Cerebellar cortex (tissue), 1 donor: ENCODE results near the gene CCDC197.
A peak's percentile ranks its signal among the peaks of the same experiment; 100 is the strongest.

Source experiments
- DNase-seq: peaks from one replicate; pipeline ENCODE4 v3.0.0-alpha.2; 2015; ENCODE audit warnings: low spot score

Gene CCDC197

GRCh38 chr14:94025720-94026119 lies 28.6 kb downstream of the CCDC197 start:
- no peak for DNase-seq

GRCh38 chr14:94026173-94026888 lies 29.2 kb downstream of the CCDC197 start, which contains the start of gene OTUB2:
Gene OTUB2 (plus strand): TSS chr14:94026340. CDS start chr14:94026538, 198 bp downstream.
- DNase-seq = peak; percentile 99

GRCh38 chr14:94026889-94027469 lies 29.9 kb downstream of the CCDC197 start:
- no peak for DNase-seq

GRCh38 chr14:94027566-94028449 lies 30.7 kb downstream of the CCDC197 start:
- no peak for DNase-seq

- DNase-seq = no peak
Measured at GRCh38 chr14:94028450-94028826, 31.3 kb downstream of the CCDC197 start.

- DNase-seq = no peak
Measured at GRCh38 chr14:94029265-94029664, 32.2 kb downstream of the CCDC197 start.

- no peak for DNase-seq
Measured at GRCh38 chr14:94029671-94030203, 32.6 kb downstream of the CCDC197 start.

GRCh38 chr14:94030571-94030970 lies 33.5 kb downstream of the CCDC197 start:
- DNase-seq = no peak

- DNase-seq = no peak
Measured at GRCh38 chr14:94031161-94031882, 34.2 kb downstream of the CCDC197 start.

- no peak for DNase-seq
Measured at GRCh38 chr14:94031883-94032279, 34.8 kb downstream of the CCDC197 start.

GRCh38 chr14:94034886-94035285 lies 37.8 kb downstream of the CCDC197 start:
- DNase-seq = no peak

GRCh38 chr14:94036313-94037167 lies 39.4 kb downstream of the CCDC197 start:
- peak; percentile 79 for DNase-seq

- no peak for DNase-seq
Measured at GRCh38 chr14:94037954-94038353, 40.9 kb downstream of the CCDC197 start.

GRCh38 chr14:94038510-94038909 lies 41.4 kb downstream of the CCDC197 start:
- no peak for DNase-seq

- DNase-seq = no peak
Measured at GRCh38 chr14:94038921-94039629, 42.0 kb downstream of the CCDC197 start.

- DNase-seq = no peak
Measured at GRCh38 chr14:94040247-94040646, 43.1 kb downstream of the CCDC197 start.

GRCh38 chr14:94040796-94041195 lies 43.7 kb downstream of the CCDC197 start:
- no peak for DNase-seq

- no peak for DNase-seq
Measured at GRCh38 chr14:94041551-94042346, 44.6 kb downstream of the CCDC197 start.

GRCh38 chr14:94042433-94043091 lies 45.5 kb downstream of the CCDC197 start:
- no peak for DNase-seq
